GM18868 (cell line): ENCODE results near the gene PDE4B.

Source experiments
- ATAC-seq: cut with Tn5 transposase; IDR thresholded peaks from one replicate; pipeline ENCODE4 v1.9.1; 2021; ENCODE audit warnings: mild to moderate bottlenecking, moderate library complexity; ENCODE audit not compliant: unreplicated experiment

Gene PDE4B

GRCh38 chr1:66371233-66372005, 578.7 kb downstream of the PDE4B start:
- ATAC-seq: peak; percentile 24

GRCh38 chr1:66372522-66373101, 579.9 kb downstream of the PDE4B start:
- ATAC-seq: no peak

- no peak for ATAC-seq
These were observed 580.5 kb downstream of the PDE4B start for GRCh38 chr1:66373157-66373591.

- peak; percentile 48 for ATAC-seq
These were observed 581.5 kb downstream of the PDE4B start for GRCh38 chr1:66374148-66374547.

GRCh38 chr1:66374561-66375111, 581.9 kb downstream of the PDE4B start:
- ATAC-seq: peak; percentile 52

GRCh38 chr1:66375125-66375524, 582.4 kb downstream of the PDE4B start:
- ATAC-seq: no peak

- peak; percentile 92 for ATAC-seq
These were observed 587.9 kb downstream of the PDE4B start for GRCh38 chr1:66380452-66381212.

- ATAC-seq: no peak
These were observed 589.1 kb downstream of the PDE4B start for GRCh38 chr1:66381621-66382275.

- ATAC-seq: no peak
These were observed 590.5 kb downstream of the PDE4B start for GRCh38 chr1:66383168-66383567.

- ATAC-seq: no peak
These were observed 590.9 kb downstream of the PDE4B start for GRCh38 chr1:66383611-66384010.

GRCh38 chr1:66384258-66384921, 591.7 kb downstream of the PDE4B start:
- no peak for ATAC-seq

- ATAC-seq: no peak
These were observed 594.0 kb downstream of the PDE4B start for GRCh38 chr1:66386712-66387111.

- ATAC-seq: no peak
These were observed 596.2 kb downstream of the PDE4B start for GRCh38 chr1:66388913-66389312.

GRCh38 chr1:66393586-66394287, 601.0 kb downstream of the PDE4B start:
- ATAC-seq: no peak

- no peak for ATAC-seq
These were observed 601.9 kb downstream of the PDE4B start for GRCh38 chr1:66394603-66395002.

- ATAC-seq: peak; percentile 18
These were observed 602.7 kb downstream of the PDE4B start for GRCh38 chr1:66395202-66396061.

- ATAC-seq: peak; percentile 57
These were observed 603.7 kb downstream of the PDE4B start for GRCh38 chr1:66396212-66396890.

GRCh38 chr1:66397192-66397591, 604.5 kb downstream of the PDE4B start:
- peak; percentile 29 for ATAC-seq
